SK-N-MC (cell line): ENCODE results near the gene DBN1.
A peak's percentile ranks its signal among the peaks of the same experiment; 100 is the strongest.

ENCODE experiments used
- DNase-seq: peaks from one replicate; pipeline ENCODE4 v3.0.0-alpha.2; 2011; ENCODE audit warnings: low read depth, low spot score
- H3K27ac ChIP-seq: fragments of 200-600 bp; sonication (generic); 2 replicates; pipeline ENCODE4 v1.5.1; 2016; ENCODE audit warnings: mixed run types
- H3K36me3 ChIP-seq: fragments of 200-600 bp; sonication (generic); 2 replicates; pipeline ENCODE4 v1.6.1; 2017; ENCODE audit warnings: antibody characterized with exemption, low read length, mixed read lengths; ENCODE audit not compliant: insufficient read depth
- H3K4me3 ChIP-seq: fragments of 200-600 bp; sonication (generic); 2 replicates; pipeline ENCODE4 v1.5.1; 2016
- H3K9ac ChIP-seq: fragments of 200-600 bp; sonication (generic); 2 replicates; pipeline ENCODE4 v1.8.0; 2017; ENCODE audit warnings: mixed run types, mixed read lengths; ENCODE audit not compliant: insufficient read length
- H3K9me3 ChIP-seq: fragments of 200-600 bp; sonication (generic); 2 replicates; pipeline ENCODE4 v1.6.1; 2017; ENCODE audit warnings: low read depth, mild to moderate bottlenecking, antibody characterized with exemption, low read length, moderate library complexity, mixed read lengths
- EZH2 ChIP-seq: fragments of 200-600 bp; sonication (generic); IDR thresholded peaks from one replicate; pipeline ENCODE4 v1.6.1; 2017; ENCODE audit warnings: antibody characterized with exemption
- FOXP2 ChIP-seq: optimal IDR thresholded peaks from 2 replicates; pipeline ENCODE3; 2011; ENCODE audit warnings: mild to moderate bottlenecking, moderate library complexity; ENCODE audit not compliant: insufficient read depth; ENCODE audit errors: extremely low read length, control extremely low read depth
- POLR2AphosphoS5 ChIP-seq: IDR thresholded peaks from 2 replicates; pipeline ENCODE4 v1.6.1; 2012; ENCODE audit warnings: mild to moderate bottlenecking, low read depth, low read length, borderline replicate concordance

The DBN1 gene

GRCh38 chr5:177450667-177451424 lies 22.6 kb downstream of the DBN1 start:
- Histone ChIP-seq H3K9me3 (no peaks in the 10 kb centered on the region), H3K9ac (no peak overlapping the region), H3K36me3 (no peaks in the 10 kb centered on the region), H3K4me3 (no peak overlapping the region), H3K27ac (no peak overlapping the region)
- DNase-seq: no peak
- TF ChIP-seq POLR2AphosphoS5 (no peak), FOXP2 (no peak), EZH2 (no peak)

- no peak overlapping the region for H3K27ac ChIP-seq
- DNase-seq: no peak
- H3K9ac ChIP-seq: no peak overlapping the region
- no peaks in the 10 kb centered on the region for H3K9me3 ChIP-seq
- TF ChIP-seq FOXP2 (no peak), POLR2AphosphoS5 (no peak), EZH2 (no peak)
- H3K4me3 ChIP-seq: no peak overlapping the region
- no peaks in the 10 kb centered on the region for H3K36me3 ChIP-seq
Observed at GRCh38 chr5:177449140-177450061, 24.0 kb downstream of the DBN1 start.

- H3K4me3 ChIP-seq: peak overlapping the region; percentile 59; the same call in 1 of the 2 replicates
- no peaks in the 10 kb centered on the region for H3K9me3 ChIP-seq
- TF ChIP-seq EZH2: no peak
- no peak for TF ChIP-seq POLR2AphosphoS5
- no peak for TF ChIP-seq FOXP2
- H3K27ac ChIP-seq: peak overlapping the region; percentile 6; the same call in 1 of the 2 replicates
- H3K9ac ChIP-seq: no peak overlapping the region
- H3K36me3 ChIP-seq: no peaks in the 10 kb centered on the region
- DNase-seq: no peak
Observed at GRCh38 chr5:177448244-177448950, 25.0 kb downstream of the DBN1 start.

- no peak for DNase-seq
- TF ChIP-seq POLR2AphosphoS5 (0 out of 2 replicates have a peak, but pooled peaks have one; percentile 4), EZH2 (no peak)
- Histone ChIP-seq H3K9ac (no peak overlapping the region), H3K4me3 (peak overlapping the region; percentile 59), H3K9me3 (no peaks in the 10 kb centered on the region), H3K27ac (no peak overlapping the region), H3K36me3 (no peaks in the 10 kb centered on the region)
Observed at GRCh38 chr5:177447611-177448243, 25.7 kb downstream of the DBN1 start.

- Histone ChIP-seq H3K4me3 (peak overlapping the region; percentile 88), H3K27ac (no peak overlapping the region)
Observed at GRCh38 chr5:177447066-177447610, 26.3 kb downstream of the DBN1 start.

GRCh38 chr5:177446200-177447065 lies 27.0 kb downstream of the DBN1 start, which contains the start of gene PRR7:
PRR7 (plus strand) TSS chr5:177446814; CDS start chr5:177455068, 8,254 bp downstream.
- peak within 1 kb of the TSS; percentile 88 for H3K4me3 ChIP-seq
- no peaks in the 10 kb centered on the region for H3K36me3 ChIP-seq
- peak; percentile 41; the same call in 1 of the 2 replicates for TF ChIP-seq POLR2AphosphoS5
- no peak for TF ChIP-seq EZH2
- no peak for TF ChIP-seq FOXP2
- H3K9ac ChIP-seq: peak within 1 kb of the TSS; percentile 70
- H3K27ac ChIP-seq: no peak within 1 kb of the TSS
- no peak for DNase-seq
- H3K9me3 ChIP-seq: no peaks in the 10 kb centered on the region

More at GRCh38 chr5:177447066-177447610, 26.3 kb downstream of the DBN1 start:
- no peak for TF ChIP-seq FOXP2
- no peak; the same call in 1 of the 2 replicates for TF ChIP-seq POLR2AphosphoS5
- TF ChIP-seq EZH2: no peak
- Histone ChIP-seq H3K9ac (peak overlapping the region; percentile 70), H3K36me3 (no peaks in the 10 kb centered on the region), H3K9me3 (no peaks in the 10 kb centered on the region)
- no peak for DNase-seq

GRCh38 chr5:177445917-177446199 lies 27.6 kb downstream of the DBN1 start:
- no peaks in the 10 kb centered on the region for H3K36me3 ChIP-seq
- DNase-seq: no peak
- H3K27ac ChIP-seq: no peak overlapping the region
- H3K9me3 ChIP-seq: no peaks in the 10 kb centered on the region
- H3K4me3 ChIP-seq: peak overlapping the region; percentile 88
- TF ChIP-seq FOXP2 (no peak), POLR2AphosphoS5 (no peak), EZH2 (no peak)
- no peak overlapping the region for H3K9ac ChIP-seq
